HG02840 (cell line): ENCODE data around the gene CD68.
"Not testable (repeated sequence)": the region's sequence is repeated elsewhere in the genome, so short reads cannot be mapped to it uniquely, and the experiment has no call there.

Experiments
- ATAC-seq: cut with Tn5 transposase; IDR thresholded peaks from one replicate; pipeline ENCODE4 v1.9.1; 2021; ENCODE audit warnings: mild to moderate bottlenecking, moderate library complexity, moderate number of reproducible peaks; ENCODE audit not compliant: unreplicated experiment, low FRiP score

The CD68 gene

GRCh38 chr17:7577327-7578199, 1.9 kb upstream of the CD68 start:
- no peak for ATAC-seq

DNA sequence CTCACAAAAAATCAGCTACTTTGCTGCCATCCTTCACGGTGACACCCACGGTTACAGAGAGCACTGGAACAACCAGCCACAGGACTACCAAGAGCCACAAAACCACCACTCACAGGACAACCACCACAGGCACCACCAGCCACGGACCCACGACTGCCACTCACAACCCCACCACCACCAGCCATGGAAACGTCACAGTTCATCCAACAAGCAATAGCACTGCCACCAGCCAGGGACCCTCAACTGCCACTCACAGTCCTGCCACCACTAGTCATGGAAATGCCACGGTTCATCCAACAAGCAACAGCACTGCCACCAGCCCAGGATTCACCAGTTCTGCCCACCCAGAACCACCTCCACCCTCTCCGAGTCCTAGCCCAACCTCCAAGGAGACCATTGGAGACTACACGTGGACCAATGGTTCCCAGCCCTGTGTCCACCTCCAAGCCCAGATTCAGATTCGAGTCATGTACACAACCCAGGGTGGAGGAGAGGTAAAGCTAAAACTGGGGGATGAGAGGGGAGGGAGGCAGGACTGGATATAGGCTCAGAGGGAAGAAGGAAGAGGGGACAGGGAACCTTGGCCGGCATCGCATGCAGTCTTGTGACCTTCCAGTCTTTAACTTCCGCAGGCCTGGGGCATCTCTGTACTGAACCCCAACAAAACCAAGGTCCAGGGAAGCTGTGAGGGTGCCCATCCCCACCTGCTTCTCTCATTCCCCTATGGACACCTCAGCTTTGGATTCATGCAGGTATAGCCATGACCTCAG, 581 bp downstream of the CD68 start:
- no peak for ATAC-seq

DNA sequence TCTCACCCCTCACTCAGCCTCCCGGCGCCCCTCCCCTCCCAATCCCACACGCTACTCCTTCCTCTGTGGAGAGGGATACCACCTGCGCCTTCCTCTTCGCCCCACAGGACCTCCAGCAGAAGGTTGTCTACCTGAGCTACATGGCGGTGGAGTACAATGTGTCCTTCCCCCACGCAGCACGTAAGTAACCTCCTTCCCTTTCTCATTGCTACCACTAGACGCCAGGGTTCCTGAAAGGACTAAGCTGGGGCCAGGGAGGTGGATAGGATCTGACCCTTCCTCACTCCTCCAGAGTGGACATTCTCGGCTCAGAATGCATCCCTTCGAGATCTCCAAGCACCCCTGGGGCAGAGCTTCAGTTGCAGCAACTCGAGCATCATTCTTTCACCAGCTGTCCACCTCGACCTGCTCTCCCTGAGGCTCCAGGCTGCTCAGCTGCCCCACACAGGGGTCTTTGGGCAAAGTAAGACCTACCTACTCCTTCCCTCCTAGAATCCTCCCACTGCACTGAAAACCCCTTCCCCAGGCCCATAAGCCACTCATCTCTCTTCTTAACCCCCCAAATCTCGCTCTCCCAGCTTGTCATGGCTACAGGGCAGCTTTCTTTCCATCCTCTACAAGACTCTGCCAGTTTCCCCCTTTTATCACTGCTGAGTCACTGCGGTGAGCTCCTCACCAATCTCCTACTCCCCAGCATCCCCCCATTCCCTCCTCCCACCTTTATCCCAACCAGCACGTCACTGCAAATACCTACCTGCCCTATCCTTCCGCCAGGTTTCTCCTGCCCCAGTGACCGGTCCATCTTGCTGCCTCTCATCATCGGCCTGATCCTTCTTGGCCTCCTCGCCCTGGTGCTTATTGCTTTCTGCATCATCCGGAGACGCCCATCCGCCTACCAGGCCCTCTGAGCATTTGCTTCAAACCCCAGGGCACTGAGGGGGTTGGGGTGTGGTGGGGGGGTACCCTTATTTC, 1.5 kb downstream of the CD68 start:
- no peak for ATAC-seq

DNA sequence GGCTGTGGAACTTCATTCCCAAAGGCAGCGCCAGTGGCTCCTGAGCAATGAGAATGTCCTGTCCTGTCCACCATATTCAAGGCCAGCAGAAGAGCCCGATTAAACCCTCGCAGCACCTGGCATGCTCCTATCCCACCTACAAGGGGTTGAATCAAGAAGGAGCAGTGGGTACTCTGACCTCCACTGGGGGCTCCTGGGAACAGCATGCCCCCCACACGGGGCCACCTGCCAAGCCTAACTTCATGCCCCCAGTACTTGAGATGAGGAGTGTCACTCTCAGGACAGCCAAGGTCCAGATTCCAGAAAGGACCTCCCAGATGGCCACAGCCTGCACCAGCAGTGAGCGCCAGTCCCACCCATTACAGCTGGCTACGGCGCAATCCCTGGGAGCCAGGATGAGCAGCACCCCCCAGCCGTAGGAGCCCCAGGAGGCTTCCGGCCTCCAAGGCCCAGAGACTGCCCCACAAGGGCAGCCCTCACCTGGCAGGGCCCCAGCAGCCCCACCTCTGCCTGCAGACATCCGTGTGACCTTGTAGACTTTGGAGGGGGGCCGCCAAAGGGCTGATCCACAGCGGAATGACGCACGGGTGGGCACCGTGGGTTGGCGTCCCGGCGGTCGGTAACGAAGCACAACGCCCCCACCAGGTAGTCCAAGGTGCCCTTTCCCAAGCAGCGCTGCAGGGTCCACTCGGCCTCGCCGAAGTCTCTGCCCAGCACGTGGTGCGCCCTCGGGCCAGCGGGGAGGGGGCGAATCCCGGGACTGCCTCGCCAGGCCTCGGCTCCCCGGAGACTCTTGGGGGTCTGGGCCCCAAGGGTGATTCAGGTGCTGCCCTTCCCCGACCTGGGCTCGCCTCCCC, 3.2 kb downstream of the CD68 start:
- no peak for ATAC-seq

DNA sequence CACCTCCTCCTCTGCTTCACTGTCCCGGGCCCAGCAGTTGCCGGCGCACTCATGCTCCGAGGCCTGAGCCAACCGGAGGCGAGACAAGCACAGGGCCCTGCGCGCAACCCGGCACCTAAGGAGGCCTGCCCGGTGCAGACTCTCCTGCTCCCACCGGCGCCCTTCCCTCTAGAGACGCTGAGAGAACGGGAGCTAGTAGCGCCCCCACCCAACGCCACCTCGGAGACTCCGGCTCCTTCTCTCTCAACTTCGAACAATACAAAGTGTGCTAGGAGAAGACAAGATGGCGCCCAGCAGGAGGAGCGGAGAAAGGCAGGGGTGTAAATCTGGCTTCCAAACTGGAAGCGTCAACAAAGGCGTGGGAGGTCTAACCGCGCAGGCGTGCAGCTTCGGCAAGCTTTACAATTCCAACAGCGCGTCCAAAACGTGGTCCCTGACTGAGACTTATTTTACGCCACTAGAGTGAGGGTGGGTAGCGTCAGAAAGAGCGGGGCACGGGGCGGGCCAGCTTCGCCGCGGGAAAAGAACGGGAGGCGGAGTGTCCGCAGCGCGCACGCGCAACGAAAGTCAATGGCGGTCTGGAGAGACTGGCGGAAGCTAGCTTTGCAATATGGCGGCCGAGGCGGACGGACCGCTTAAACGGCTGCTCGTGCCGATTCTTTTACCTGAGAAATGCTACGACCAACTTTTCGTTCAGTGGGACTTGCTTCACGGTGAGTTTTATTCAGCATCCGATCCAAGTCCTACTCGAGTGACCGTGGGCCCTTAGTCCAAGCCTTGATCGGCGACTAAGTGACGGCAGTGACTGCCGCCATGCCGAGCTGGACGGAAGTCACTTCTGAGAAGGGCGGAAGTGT, 4.0 kb downstream of the CD68 start, which contains the start of gene MPDU1:
TSS of gene MPDU1 (plus strand) at position 600 of the 857 bp plus-strand sequence. CDS start at position 611, 11 bp downstream.
- ATAC-seq = peak; percentile 66

DNA sequence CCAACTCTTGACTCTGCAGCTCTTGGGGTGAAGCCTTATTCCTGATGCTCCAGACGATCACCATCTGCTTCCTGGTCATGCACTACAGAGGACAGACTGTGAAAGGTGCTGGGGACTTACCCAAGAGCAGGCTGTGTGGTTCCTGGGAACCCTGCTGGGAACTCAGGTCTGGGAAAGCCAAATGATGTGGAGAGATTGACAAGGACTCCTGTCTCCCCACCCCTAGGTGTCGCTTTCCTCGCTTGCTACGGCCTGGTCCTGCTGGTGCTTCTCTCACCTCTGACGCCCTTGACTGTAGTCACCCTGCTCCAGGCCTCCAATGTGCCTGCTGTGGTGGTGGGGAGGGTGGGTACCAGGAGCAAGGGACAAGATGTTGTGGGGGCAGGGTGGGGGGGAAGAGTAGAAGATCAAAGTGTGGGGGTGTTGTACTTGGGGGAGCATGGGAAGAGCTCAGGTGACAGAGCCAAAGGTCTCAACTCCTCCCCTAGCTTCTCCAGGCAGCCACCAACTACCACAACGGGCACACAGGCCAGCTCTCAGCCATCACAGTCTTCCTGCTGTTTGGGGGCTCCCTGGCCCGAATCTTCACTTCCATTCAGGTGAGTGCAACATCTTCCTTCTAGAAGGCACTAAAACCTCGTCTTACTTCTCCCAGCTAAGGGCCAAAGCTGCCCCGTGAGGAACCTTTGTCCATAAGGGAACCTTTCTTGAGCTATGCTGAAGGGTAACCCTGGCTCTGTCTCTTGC, 7.4 kb downstream of the CD68 start:
- no peak for ATAC-seq

DNA sequence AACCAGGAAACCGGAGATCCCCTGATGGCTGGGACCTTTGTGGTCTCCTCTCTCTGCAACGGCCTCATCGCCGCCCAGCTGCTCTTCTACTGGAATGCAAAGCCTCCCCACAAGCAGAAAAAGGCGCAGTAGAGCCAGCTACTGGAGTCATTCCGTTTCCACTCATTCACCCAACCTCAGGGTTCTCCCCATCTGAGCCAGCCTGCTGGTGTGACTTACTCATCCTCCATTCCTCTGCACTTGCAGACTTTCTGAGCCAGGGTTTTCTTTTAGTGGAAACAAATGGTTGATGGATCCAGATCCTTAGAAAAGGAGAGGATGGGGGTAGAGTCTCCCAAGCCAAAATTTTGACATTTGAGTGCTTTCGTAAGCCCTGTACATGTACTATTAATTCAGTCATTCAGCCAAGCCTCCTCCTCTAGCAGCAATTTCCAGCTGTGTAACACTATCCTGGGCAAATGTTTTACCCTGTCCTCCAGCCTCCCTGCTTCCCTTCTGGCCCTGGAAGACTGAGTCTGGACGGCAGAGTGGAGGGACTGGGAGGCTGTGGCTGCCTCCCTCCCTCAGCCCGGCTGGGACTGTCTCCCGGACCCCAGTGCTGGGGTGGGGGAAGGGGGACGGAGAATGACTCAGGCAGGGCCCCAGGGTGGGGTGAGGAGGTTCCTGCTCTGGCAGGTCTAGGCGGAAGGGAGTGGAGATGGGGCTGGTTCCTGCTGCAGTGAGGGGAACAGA, 8.1 kb downstream of the CD68 start:
- no peak for ATAC-seq

DNA sequence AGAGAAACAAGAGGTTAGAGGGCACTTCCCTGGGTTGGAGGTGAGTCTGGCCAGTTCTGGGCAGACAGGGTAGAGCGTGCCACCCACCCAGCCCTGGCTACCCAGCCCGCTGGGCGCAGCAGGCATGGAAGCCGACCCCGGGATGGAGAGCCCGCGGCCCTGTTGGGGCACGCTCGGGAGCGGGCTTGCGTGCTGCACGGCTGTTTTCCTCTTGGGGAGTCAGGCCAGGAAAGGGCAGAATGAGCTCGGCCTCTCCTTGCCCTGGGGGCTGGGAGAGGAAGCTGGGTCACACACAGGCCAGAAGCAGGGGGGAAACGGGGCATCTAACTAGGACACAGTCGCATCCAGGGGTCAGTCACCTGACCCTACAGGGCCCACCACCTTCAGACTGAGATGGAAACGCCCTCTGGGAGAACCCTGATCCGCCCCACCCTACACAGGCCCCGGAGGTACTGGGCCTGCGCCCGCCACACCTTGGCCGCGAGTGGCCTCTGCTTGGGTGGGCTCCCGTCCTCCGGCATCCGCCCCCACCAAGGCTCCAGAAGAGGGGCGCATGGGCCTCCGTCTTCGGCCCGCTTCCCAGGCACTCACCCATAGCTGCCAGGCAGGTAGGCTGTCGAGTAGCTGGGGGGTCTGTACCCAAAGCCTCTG, 9.2 kb downstream of the CD68 start:
- ATAC-seq = no peak

DNA sequence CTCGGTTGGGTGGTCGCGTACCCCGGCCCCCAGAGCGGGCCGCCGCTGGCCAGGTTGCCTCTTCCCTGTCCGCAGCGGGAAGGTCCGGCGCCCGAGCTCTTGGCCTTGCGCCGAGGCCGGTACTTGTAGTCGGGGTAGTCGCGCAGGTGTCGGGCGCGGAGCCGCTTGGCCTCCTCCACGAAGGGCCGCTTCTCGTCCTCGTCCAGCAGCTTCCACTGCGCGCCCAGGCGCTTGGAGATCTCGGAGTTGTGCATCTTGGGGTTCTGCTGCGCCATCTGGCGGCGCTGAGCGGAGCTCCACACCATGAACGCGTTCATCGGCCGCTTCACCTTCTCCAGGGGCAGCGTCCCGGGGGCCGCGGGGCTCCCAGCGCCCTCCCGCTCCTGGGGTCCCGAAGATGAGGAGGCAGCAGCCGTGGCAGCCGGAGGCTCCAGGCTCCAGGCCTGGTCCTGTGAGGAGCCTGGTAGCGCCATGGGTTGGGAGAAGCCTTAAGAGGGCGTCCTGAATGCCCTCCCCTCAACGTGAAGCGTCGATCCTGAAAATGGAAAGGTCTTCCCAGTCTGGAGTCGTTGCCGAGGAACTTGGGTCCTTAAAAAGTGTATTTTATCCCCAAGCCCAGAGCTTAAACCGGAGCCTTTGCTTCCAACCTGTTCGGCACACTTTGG, 9.9 kb downstream of the CD68 start:
- ATAC-seq = no peak

DNA sequence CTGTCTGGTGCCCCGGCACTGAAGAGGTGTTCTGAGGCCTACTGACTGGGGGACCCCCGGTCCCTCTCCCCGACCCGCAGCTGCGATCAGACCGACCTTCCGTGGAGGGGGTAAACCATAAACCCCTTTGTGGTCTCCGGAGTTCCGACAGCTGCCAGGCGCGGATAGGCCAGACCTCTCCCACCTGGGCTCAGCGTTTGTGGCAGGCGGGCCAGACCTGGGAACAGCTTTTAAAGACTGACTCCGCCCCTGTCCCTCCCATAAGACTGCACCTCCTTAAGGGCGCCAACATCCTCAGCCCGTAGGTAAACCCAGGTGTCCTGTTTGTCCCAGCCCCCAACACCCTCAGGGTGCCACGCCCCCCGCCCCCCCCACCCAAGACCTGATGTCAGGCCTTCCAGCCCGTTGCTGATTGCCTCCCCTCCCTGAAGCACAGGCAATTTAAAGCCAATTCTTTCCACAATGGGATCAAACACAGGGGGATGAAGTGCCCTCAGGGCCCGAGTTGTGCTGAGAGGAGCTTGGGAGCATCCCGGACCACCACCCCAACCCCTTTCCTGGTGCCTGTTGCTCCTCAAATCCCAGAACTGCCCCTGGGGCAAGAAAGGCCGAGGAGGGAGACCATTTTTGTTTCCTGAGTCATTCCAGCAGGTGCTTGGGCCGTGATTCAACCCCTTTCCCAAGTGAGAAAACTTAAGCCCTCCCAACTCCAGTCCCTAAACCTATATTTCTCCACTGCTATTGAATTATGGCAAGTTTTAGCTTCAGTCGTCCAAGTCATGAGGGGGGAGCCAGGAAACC, 10.7 kb downstream of the CD68 start, which contains the start of gene SOX15:
TSS of gene SOX15 (minus strand) at position 204 of the 801 bp plus-strand sequence. CDS start 418 bp downstream, outside the sequence.
- no peak for ATAC-seq

DNA sequence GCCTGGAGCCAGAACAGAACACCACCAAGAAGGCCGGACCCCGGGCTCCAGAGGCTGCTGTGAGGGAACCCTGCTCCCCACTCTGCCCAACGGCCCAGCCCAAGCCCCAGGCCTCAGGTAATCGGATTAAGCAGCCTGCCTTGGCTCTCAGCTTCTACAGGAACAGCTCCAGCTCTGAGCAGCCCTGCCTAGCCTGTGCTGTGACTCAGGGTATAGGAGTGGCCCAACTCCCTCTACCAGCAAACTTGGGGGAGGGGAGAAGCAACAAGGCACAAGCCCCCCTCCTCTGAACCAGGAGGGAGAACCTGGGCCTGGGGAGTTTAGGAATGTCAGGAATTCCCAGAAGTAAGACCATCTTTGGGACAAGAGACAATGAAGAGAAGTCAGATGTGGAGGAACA, 11.3 kb downstream of the CD68 start:
- no peak for ATAC-seq

DNA sequence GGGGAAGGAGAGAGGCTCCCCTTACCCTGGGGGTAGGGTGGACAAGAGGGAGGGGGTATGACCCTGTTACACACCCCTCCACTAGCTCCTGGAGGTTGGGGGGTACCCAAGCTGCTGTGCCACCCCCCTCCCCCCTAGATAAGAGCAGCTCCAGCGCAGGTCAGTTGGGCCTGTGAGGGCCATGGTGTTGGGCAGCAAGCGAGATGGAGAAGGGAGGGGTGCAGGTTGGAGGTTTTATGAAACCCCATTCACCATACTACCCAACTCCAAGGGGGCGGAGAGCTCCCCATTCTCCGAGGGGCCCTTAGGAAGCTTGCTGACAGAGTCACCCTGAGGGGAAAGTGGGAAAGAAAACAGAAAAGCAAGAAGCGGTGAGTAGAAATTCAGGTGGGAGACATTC, 12.2 kb downstream of the CD68 start:
- no peak for ATAC-seq

DNA sequence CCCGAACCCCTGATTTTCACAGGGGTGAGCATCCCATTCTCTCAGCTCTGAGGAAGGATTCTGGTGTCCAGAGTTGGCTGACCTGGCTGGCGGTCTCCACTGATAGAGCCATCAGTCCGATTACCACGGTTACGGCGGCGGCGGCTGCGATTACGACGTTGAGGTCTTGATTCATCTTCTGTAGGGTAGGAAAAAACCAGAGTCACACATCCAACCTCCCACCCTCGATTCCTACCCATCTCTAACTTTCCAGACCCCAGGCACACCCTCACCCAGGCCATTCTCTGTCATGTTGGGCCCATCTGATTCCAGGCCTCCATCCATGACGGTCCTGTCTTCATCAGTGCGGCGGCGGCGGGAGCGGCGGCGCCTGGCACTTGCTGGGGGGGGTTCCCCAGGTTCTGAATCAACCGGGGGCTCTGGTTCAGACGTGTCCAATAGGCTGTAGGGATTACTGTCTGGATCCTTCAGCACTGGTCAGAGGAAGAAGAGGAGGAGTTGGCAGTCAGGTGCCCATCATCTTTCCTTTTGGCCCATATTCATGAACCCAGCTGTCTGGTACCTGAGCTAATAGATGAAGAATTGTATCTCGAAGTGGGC, 13.1 kb downstream of the CD68 start:
- no peak for ATAC-seq

DNA sequence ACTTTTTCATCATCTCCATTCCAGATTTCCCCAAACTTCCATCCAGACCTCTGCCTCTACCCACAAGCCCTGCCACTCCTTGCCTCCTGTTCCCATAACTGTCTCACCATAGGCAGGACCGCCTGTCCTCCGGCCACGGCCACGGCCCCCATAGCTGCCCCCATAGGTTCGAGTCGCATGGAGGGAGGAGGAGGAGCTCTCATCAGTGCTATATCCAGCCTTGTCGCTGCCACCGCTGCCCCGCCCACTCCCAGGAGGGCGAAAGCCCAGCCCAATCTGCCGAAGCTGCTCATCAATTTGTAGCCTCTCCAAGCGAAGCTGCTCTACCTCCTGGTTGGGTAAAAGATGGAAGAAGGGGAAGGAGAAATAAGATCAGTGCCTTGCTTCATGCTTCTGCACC, 13.9 kb downstream of the CD68 start:
- no peak for ATAC-seq

- ATAC-seq = not testable (repeated sequence)
These were observed 18.1 kb downstream of the CD68 start for GRCh38 chr17:7597561-7597960.
